Neural cell (in vitro differentiated cells): Measurements from ENCODE around the gene SESN2. TPM values are rescaled to one million over a fixed set of nuclear protein-coding genes. Genes with fewer than 3 reads are reported as not detected.

Source experiments
- H2AFZ ChIP-seq: fragments of 200-600, 300-800 bp; sonication (generic), shearing (Covaris generic); 2 replicates; pipeline ENCODE4 v1.6.0; 2014; ENCODE audit warnings: low read depth, mild to moderate bottlenecking, antibody characterized with exemption, low read length, moderate library complexity
- H3F3A ChIP-seq: fragments of 200-600 bp; shearing (Covaris generic); 2 replicates; pipeline ENCODE4 v1.6.1; 2016; ENCODE audit warnings: mild to moderate bottlenecking, moderate library complexity, mixed read lengths, antibody characterized with exemption, low read length; ENCODE audit not compliant: insufficient read depth, poor library complexity, severe bottlenecking
- H3K27ac ChIP-seq: fragments of 200-600, 300-800 bp; sonication (generic), shearing (Covaris generic); 2 replicates; pipeline ENCODE4 v1.5.1; 2014; ENCODE audit warnings: mild to moderate bottlenecking, low read length, moderate library complexity
- H3K27me3 ChIP-seq: fragments of 300-800, 200-600 bp; sonication (generic), shearing (Covaris generic); 2 replicates; pipeline ENCODE4 v1.6.0; 2014; ENCODE audit warnings: mild to moderate bottlenecking, low read depth, low read length, moderate library complexity; ENCODE audit not compliant: insufficient read depth
- H3K36me3 ChIP-seq: fragments of 300-800, 200-600 bp; sonication (generic), shearing (Covaris generic); 2 replicates; pipeline ENCODE4 v1.5.1; 2014; ENCODE audit warnings: mild to moderate bottlenecking, antibody characterized with exemption, low read length, moderate library complexity; ENCODE audit not compliant: insufficient read depth
- H3K4me2 ChIP-seq: fragments of 300-800, 200-600 bp; sonication (generic), shearing (Covaris generic); 2 replicates; pipeline ENCODE4 v1.6.0; 2014; ENCODE audit warnings: mild to moderate bottlenecking, low read length
- H3K4me3 ChIP-seq: fragments of 300-800, 200-600 bp; sonication (generic), shearing (Covaris generic); 2 replicates; pipeline ENCODE4 v1.5.1; 2014; ENCODE audit warnings: mild to moderate bottlenecking, low read length, moderate library complexity
- H3K79me2 ChIP-seq: fragments of 200-600 bp; shearing (Covaris generic); replicated peaks from 2 replicates; pipeline ENCODE4 v1.6.0; 2014; ENCODE audit warnings: mild to moderate bottlenecking, low read length, moderate library complexity; ENCODE audit not compliant: insufficient read depth
- H3K9ac ChIP-seq: fragments of 300-800, 200-600 bp; sonication (generic), shearing (Covaris generic); 2 replicates; pipeline ENCODE4 v1.6.1; 2016; ENCODE audit warnings: mild to moderate bottlenecking, low read length, mixed read lengths
- H3K9me2 ChIP-seq: fragments of 200-600 bp; shearing (Covaris generic); 2 replicates; pipeline ENCODE4 v1.6.1; 2016; ENCODE audit warnings: mild to moderate bottlenecking, low read length, mixed read lengths; ENCODE audit not compliant: insufficient read depth
- H3K9me3 ChIP-seq: fragments of 200-600, 300-800 bp; sonication (generic), shearing (Covaris generic); 2 replicates; pipeline ENCODE4 v1.6.1; 2016; ENCODE audit warnings: mild to moderate bottlenecking, mixed run types, low read length, moderate library complexity, mixed read lengths
- H4K20me1 ChIP-seq: fragments of 200-600 bp; shearing (Covaris generic); 2 replicates; pipeline ENCODE4 v1.6.1; 2016; ENCODE audit warnings: mild to moderate bottlenecking, mixed run types; ENCODE audit not compliant: insufficient read depth
- EP300 ChIP-seq: fragments of 450-650 bp; conservative IDR thresholded peaks from 2 replicates; pipeline ENCODE4 v1.6.1; 2014; ENCODE audit warnings: antibody characterized with exemption, mild to moderate bottlenecking, moderate library complexity; ENCODE audit not compliant: poor library complexity, severe bottlenecking
- EZH2 ChIP-seq: fragments of 200-600, 300-800 bp; shearing (Covaris generic), sonication (generic); IDR thresholded peaks from 2 replicates; pipeline ENCODE4 v1.6.1; 2014; ENCODE audit warnings: antibody characterized with exemption, low read length, borderline replicate concordance, mild to moderate bottlenecking; ENCODE audit not compliant: insufficient read depth, poor library complexity, severe bottlenecking
- MXI1 ChIP-seq: fragments of 450-650 bp; conservative IDR thresholded peaks from 2 replicates; pipeline ENCODE4 v1.6.1; 2014; ENCODE audit warnings: antibody characterized with exemption, mild to moderate bottlenecking; ENCODE audit not compliant: poor library complexity, severe bottlenecking
- POLR2AphosphoS5 ChIP-seq: IDR thresholded peaks from 2 replicates; pipeline ENCODE4 v1.6.1; 2012
- RAD21 ChIP-seq: fragments of 450-650 bp; conservative IDR thresholded peaks from 2 replicates; pipeline ENCODE4 v1.6.1; 2014; ENCODE audit warnings: antibody characterized with exemption, mild to moderate bottlenecking, moderate library complexity
- SMC3 ChIP-seq: fragments of 450-650 bp; conservative IDR thresholded peaks from 2 replicates; pipeline ENCODE4 v1.6.1; 2014; ENCODE audit warnings: antibody characterized with exemption, mild to moderate bottlenecking, moderate library complexity; ENCODE audit not compliant: poor library complexity
- TAF1 ChIP-seq: IDR thresholded peaks from 2 replicates; pipeline ENCODE4 v1.6.1; 2012; ENCODE audit warnings: low read depth
- polyA plus RNA-seq: library from polyadenylated mRNA; depleted of rRNA; stranded (reverse); fragments of >200 nt; gene quantifications from 2 replicates; pipeline ENCODE4 v1.2.3, GENCODE V29; 2014
- TF ChIP-seq, protein P1 (sequence below): fragments of 450-650 bp; IDR thresholded peaks from 2 replicates; pipeline ENCODE4 v1.5.1; 2014; ENCODE audit warnings: antibody characterized with exemption, mild to moderate bottlenecking, moderate library complexity; ENCODE audit not compliant: poor library complexity, severe bottlenecking
- TF ChIP-seq, protein P2 (sequence below): IDR thresholded peaks from 2 replicates; pipeline ENCODE4 v1.6.1; 2012; ENCODE audit warnings: borderline replicate concordance

The SESN2 gene
- polyA plus RNA-seq, 1 donor from 2014 or later = 9.3 TPM

DNA sequence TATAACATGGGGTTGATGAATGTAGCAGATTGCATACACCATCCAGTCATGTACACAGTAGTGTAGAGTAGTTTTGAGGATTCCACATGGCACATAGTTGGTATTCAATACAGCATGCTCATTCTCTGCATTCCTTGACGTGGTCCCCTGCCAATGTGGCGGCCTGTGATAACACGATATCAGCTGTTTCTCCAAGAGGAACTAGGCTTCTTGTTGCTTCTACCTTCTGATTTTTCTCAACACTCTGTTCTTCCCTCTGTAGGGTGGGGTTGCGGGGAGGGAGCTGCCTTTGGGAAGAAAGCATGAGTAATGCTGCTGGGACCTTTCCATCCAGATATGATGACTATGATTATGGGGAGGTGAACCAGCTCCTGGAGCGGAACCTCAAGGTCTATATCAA lies 19.4 kb downstream of the SESN2 start:
- no peak overlapping the region for H3K4me3 ChIP-seq
- no peak overlapping the region for H3K9ac ChIP-seq
- H3K9me2 ChIP-seq = no peaks in the 10 kb centered on the region
- H3K79me2 ChIP-seq = no peaks in the 10 kb centered on the region
- H3K9me3 ChIP-seq = no peaks in the 10 kb centered on the region
- no peak overlapping the region for H2AFZ ChIP-seq
- H3K27ac ChIP-seq = no peak overlapping the region
- TF ChIP-seq EZH2 (no peak), POLR2AphosphoS5 (no peak), SMC3 (no peak), EP300 (no peak), RAD21 (no peak), MXI1 (no peak), TAF1 (no peak)
- TF ChIP-seq, protein P1, sequence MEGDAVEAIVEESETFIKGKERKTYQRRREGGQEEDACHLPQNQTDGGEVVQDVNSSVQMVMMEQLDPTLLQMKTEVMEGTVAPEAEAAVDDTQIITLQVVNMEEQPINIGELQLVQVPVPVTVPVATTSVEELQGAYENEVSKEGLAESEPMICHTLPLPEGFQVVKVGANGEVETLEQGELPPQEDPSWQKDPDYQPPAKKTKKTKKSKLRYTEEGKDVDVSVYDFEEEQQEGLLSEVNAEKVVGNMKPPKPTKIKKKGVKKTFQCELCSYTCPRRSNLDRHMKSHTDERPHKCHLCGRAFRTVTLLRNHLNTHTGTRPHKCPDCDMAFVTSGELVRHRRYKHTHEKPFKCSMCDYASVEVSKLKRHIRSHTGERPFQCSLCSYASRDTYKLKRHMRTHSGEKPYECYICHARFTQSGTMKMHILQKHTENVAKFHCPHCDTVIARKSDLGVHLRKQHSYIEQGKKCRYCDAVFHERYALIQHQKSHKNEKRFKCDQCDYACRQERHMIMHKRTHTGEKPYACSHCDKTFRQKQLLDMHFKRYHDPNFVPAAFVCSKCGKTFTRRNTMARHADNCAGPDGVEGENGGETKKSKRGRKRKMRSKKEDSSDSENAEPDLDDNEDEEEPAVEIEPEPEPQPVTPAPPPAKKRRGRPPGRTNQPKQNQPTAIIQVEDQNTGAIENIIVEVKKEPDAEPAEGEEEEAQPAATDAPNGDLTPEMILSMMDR = no peak
- TF ChIP-seq, protein P2, sequence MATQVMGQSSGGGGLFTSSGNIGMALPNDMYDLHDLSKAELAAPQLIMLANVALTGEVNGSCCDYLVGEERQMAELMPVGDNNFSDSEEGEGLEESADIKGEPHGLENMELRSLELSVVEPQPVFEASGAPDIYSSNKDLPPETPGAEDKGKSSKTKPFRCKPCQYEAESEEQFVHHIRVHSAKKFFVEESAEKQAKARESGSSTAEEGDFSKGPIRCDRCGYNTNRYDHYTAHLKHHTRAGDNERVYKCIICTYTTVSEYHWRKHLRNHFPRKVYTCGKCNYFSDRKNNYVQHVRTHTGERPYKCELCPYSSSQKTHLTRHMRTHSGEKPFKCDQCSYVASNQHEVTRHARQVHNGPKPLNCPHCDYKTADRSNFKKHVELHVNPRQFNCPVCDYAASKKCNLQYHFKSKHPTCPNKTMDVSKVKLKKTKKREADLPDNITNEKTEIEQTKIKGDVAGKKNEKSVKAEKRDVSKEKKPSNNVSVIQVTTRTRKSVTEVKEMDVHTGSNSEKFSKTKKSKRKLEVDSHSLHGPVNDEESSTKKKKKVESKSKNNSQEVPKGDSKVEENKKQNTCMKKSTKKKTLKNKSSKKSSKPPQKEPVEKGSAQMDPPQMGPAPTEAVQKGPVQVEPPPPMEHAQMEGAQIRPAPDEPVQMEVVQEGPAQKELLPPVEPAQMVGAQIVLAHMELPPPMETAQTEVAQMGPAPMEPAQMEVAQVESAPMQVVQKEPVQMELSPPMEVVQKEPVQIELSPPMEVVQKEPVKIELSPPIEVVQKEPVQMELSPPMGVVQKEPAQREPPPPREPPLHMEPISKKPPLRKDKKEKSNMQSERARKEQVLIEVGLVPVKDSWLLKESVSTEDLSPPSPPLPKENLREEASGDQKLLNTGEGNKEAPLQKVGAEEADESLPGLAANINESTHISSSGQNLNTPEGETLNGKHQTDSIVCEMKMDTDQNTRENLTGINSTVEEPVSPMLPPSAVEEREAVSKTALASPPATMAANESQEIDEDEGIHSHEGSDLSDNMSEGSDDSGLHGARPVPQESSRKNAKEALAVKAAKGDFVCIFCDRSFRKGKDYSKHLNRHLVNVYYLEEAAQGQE = no peak
- H3K27me3 ChIP-seq = no peaks in the 10 kb centered on the region
- no peaks in the 10 kb centered on the region for H4K20me1 ChIP-seq
- H3K36me3 ChIP-seq = no peaks in the 10 kb centered on the region
- no peak overlapping the region for H3K4me2 ChIP-seq
- no peaks in the 10 kb centered on the region for H3F3A ChIP-seq

DNA sequence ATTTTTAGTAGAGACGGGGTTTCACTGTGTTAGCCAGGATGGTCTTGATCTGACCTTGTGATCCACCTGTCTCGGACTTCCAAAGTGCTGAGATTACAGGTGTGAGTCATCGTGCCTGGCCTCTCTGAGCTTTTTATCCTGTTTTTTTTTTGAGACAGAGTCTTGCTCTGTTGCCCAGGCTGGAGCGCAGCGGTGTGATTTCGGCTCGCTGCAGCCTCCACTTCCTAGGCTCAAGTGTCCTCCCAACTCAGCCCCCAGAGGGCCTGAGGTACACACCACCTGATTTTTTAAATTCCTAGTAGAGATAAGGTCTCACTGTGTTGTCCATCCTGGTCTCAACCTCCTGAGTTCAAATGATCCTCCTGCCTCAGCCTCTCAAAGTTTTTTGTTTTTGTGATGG lies 20.4 kb downstream of the SESN2 start:
- Histone ChIP-seq H3K4me2 (no peak overlapping the region), H3K9ac (no peak overlapping the region), H3K9me2 (no peaks in the 10 kb centered on the region), H3K27me3 (no peaks in the 10 kb centered on the region), H2AFZ (no peak overlapping the region), H3K27ac (no peak overlapping the region), H3K4me3 (no peak overlapping the region), H3K79me2 (no peaks in the 10 kb centered on the region), H3F3A (no peaks in the 10 kb centered on the region), H3K9me3 (no peaks in the 10 kb centered on the region), H3K36me3 (no peaks in the 10 kb centered on the region), H4K20me1 (no peaks in the 10 kb centered on the region)
- TF ChIP-seq SMC3 (no peak), TAF1 (no peak), RAD21 (no peak), MXI1 (no peak), POLR2AphosphoS5 (no peak), EP300 (no peak), EZH2 (no peak)
- TF ChIP-seq, protein P2 = no peak
- TF ChIP-seq, protein P1 = no peak
